HG03571 (cell line): ENCODE results near the gene YY1AP1.
A peak's percentile ranks its signal among the peaks of the same experiment; 100 is the strongest.
"Not testable (repeated sequence)": the region's sequence is repeated elsewhere in the genome, so short reads cannot be mapped to it uniquely, and the experiment has no call there.

Experiments
- ATAC-seq: cut with Tn5 transposase; IDR thresholded peaks from one replicate; pipeline ENCODE4 v1.9.1; 2021; ENCODE audit not compliant: unreplicated experiment

The YY1AP1 gene, protein sequence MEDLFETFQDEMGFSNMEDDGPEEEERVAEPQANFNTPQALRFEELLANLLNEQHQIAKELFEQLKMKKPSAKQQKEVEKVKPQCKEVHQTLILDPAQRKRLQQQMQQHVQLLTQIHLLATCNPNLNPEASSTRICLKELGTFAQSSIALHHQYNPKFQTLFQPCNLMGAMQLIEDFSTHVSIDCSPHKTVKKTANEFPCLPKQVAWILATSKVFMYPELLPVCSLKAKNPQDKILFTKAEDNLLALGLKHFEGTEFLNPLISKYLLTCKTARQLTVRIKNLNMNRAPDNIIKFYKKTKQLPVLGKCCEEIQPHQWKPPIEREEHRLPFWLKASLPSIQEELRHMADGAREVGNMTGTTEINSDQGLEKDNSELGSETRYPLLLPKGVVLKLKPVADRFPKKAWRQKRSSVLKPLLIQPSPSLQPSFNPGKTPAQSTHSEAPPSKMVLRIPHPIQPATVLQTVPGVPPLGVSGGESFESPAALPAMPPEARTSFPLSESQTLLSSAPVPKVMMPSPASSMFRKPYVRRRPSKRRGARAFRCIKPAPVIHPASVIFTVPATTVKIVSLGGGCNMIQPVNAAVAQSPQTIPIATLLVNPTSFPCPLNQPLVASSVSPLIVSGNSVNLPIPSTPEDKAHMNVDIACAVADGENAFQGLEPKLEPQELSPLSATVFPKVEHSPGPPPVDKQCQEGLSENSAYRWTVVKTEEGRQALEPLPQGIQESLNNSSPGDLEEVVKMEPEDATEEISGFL

DNA sequence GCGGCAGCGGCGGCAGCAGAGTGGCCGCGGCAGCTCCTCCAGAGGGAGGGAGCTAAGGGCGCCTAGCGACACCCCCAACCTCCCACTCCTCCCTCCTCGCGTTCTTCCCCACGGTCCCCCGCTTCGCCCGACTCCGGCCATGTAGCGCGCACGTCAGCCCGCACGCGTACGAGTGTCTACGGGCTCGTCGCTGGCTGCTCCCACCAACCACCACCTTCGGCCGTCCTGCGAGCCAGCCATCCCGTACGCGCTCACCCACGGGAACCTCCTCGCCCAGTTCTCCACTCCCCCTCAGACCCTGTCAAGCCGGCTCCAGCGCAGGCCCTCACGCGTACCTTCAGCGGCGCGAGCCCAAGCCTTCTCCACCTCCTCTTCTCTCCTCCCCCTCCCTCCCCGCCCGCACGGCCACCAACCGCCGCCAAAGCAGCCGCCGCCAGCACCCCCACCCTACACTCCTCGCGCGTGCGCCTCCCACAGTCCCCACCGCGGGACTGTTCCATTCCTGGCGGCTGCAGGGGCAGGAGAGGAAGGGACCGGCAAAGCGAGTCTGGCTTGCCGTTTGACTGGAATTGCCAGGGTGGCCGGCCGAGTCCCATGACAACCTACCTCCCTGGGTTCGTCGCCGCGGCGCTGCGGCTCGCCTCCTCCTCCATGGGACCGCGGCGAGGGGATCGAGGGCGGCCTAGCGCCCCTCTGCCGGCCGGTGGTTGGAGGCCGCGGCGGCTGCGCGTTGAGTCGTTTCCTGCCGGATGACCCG, at the start of gene YY1AP1:
YY1AP1 (minus strand) TSS at position 451 of the 757 bp plus-strand sequence. CDS start 8,338 bp downstream, outside the sequence.
- ATAC-seq: peak; percentile 78

DNA sequence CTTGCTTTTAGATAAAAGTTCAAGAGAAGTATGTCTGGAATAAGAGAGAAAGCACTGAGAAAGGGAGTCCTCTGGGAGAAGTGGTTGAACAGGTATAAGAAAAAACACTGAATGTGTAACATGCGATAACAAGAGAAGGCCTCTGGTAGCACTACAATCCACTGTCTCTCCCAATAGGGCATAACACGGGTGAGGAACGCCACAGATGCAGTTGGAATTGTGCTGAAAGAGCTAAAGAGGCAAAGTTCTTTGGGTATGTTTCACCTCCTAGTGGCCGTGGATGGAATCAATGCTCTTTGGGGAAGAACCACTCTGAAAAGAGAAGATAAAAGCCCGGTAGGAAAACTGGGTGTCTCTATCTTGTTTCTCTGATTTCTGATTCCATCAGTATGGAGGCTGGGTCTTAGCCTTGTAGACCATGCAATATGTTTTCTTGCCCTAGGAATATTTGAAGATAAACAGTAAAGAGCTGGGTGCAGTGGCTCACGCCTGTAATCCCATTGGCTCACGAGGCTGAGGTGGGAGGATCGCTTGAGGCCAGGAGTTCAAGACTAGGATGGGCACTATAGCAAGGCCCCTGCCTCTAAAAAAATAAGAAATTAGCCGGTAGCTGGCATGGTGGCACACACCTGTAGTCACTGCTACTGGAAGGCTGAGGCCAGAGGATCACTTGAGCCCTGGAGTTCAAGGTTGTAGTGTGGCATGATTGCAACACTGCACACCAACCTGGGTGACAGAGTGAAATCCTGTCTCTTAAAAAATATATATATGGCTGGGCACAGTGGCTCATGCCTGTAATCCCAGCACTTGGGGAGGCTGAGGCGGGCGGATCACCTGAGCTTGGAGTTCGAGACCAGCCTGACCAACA, 40.7 kb upstream of the YY1AP1 start:
- ATAC-seq: no peak

DNA sequence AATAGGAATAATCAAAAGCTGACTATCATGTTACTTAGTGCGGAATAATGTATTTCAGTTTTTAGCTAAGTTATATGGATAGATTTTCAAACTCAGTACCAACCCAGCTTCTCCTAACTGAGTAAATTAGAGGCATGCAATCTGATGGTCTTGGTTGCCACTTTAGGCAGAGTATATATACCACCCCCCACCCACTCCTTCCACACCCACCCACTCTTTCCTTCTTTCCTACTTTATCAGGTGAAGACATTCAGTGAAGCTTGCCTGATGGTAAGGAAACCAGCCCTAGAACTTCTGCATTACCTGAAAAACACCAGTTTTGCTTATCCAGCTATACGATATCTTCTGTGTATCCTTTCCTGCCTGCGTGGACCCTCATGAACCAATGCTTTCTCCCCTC, 36.6 kb upstream of the YY1AP1 start:
- no peak for ATAC-seq

DNA sequence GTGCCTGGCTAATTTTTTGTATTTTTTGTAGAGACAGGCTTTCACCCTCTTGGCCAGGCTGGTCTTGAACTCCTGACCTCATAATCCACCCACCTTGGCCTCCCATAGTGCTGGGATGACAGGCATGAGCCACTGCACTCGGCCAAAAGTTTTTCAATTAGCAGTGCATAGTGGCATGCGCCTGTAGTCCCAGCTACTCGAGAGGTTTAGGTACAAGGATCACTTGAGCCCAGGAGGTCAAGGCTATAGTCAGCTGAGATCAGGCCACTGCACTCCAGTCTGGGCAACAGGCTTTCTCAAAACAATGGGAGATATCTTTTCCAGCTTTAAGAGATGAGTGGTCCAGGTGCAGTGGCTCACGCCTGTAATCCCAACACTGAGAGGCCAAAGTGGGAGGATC, 31.1 kb upstream of the YY1AP1 start:
- ATAC-seq: no peak

DNA sequence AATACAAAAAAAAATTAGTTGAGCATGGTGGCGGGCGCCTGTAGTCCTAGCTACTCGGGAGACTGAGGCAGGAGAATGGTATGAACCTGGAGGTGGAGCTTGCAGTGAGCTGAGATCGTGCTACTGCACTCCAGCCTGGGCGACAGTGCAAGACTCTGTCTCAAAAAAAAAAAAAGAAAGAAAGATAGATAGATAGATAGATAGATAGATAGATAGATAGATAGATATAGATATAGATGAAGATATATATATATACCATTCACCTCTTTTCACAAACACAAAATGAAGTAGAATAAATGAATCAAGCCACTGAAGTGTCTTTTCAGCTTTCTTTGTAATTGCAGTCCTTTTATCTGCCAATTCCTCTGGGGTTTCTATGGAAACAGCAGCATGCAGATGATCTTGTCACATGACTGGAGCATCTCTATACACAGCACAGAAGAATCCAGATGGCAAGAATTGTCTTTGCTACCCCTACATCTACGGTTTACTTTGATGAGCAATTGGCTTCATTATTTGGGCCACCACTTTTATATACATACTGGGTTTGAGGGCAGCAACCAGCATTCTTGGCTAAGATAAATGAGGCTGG, 30.0 kb upstream of the YY1AP1 start:
- ATAC-seq: not testable (repeated sequence)

DNA sequence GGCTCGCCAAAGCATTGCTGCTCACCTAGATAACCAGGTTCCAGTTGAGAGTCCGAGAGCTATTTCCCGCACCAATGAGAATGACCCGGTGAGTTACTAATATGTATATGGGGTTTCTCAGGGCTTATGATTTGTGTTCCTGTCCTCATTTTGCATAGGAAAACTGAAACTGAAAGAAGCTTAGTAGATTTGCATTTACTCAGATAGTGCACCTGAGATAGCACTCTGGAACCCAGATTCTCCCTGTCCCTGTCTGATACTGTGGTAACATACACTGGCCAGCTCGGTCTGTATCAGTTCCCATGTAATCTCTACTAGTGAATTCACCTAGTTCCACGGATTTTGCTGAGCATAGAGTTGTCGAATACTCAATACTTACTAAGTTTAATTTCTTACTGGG, 28.5 kb upstream of the YY1AP1 start:
- no peak for ATAC-seq

DNA sequence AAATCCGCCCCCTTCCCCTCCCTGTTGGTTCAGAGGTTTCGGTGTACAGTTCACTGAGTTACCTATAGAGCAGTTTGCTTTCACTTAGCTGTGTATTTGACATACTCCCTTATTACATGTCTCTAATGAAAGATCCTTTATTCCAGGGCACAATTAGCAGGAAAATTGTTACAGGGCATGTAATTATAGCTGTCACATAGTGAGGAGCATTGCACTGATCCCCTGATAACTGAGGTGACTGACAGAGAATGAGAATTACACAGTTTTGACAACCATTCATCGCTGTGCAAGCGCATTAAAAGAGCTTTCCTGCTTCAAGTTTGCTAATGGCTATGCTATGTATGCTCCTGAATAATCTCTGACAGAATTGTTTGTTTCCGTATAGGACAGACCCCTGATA, 27.2 kb upstream of the YY1AP1 start:
- ATAC-seq: no peak

DNA sequence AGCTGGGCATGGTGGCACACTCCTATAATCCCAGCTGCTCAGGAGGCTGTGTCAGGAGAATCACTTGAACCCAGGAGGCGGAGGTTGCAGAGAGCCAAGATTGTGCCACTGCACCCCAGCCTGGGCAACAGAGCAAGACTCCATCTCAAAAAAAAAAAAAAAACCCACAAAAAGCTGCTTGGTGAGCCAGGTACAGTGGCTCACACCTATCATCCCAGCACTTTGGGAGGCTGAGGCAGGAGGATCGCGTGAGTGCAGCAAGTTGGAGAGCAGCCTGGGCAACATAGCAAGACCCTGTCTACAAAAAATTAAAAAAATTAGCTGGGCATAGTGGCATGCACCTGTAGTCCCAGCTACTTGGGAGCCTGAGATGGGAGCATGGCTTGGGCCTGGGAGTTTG, 26.5 kb upstream of the YY1AP1 start:
- not testable (repeated sequence) for ATAC-seq

DNA sequence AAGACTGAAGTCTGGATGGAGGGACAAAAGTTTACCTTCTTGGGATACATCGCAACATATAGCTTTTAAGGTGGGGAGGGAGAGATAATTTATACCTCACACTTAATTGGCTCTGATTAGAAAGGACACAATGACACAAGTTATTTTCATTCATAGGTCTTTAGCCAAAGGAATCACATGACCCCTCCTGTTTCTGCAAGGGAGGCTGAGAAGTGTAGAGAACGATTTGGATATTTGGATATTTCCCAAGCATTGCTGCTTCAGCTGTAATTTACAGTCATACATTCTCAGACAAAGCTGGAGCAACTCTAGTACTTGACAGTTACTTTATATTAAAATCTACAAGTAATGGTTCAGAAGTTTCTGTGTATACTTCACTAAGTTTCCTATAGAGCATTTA, 24.5 kb upstream of the YY1AP1 start:
- ATAC-seq: no peak

DNA sequence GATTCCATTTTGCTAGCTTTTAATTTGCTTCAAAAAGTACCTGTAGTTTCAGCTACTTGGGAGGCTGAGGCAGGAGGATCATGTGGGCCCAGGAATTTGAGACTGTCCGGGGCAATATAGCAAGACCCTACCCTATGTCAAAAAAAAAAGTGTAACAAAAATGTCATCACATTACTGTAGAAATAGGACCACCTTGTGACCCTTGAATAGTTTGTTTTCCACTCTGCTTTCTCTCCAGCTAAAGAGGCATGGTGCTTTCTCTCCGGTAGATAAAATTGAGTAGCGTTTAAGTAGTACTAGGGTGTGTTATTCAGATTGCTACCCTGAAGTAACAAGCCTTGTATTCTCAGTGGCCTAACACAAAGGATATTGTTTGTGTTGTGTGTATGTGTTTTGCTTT, 24.1 kb upstream of the YY1AP1 start:
- ATAC-seq: not testable (repeated sequence)

DNA sequence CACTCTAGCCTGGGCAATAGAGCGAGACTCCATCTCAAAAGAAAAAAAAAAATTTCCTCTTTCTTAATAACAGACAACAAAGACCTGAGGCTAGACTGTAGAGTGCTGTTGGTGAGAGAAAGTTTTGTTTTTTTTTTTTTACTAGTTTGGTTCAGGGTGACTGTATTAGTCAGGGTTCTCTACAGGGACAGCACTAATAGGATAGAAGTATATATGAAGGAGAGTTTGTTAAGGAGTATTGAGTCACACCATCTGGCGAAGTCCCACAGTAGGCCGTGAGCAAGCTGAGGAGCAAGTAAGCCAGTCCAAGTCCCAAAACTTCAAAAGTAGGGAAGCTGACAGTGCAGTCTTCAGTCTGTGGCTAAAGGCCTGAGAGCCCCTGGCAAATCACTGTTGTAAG, 22.9 kb upstream of the YY1AP1 start:
- not testable (repeated sequence) for ATAC-seq

DNA sequence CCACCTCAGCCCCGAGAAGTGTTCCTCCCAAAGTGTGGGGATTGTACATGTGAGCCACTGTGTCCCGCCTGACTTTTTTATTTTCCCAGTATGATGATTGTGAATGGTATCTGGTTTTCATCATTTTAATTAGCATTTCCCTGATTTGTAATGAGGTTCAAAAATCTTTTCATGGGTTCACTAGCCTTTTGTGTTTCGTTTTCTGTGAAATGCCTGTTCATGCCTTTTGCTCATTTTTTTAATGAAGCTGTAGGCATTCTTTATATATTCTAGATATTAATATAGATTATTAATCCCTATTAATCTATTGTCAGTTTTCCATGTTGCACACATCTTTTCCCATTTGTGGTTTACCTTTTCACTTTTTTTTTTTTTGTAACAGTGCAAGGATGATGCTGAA, 20.8 kb upstream of the YY1AP1 start:
- no peak for ATAC-seq

DNA sequence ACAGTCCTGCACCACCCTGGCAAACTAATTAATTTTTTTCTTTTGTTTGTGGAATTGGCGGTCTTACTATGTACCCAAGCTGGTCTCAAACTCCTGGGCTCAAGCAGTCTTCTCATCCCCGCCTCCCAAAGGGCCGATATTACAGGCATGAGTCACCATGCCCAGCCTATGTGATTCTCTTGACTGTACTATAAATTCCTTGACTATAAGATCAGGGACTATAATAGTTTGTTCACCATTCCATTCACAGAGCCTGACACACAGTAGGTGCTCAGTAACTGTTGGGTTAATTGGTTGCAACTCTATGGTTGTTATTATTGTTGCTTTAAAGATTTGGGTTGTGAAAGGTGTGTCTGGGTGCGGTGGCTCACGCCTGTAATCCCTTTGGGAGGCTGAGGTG, 17.6 kb upstream of the YY1AP1 start:
- ATAC-seq: no peak

DNA sequence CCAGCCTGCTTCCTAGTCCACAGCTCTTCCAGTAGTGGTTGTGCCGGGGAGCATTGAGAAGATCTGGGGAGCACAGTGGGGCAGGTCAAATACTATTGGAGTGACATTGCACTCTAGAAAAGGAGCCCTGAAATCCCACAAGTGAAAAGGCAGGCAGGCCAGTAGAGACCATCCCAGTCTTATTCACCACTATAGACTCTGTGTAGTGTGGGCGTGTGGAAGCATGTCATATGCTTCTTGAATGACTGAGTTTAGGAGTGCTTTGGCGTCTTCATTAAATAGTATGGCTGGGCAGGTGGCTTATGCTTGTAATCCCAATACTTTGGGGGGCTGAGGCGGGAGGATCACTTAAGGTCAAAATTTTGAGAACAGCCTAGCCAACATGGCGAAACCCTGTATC, 15.8 kb upstream of the YY1AP1 start:
- ATAC-seq: not testable (repeated sequence)

DNA sequence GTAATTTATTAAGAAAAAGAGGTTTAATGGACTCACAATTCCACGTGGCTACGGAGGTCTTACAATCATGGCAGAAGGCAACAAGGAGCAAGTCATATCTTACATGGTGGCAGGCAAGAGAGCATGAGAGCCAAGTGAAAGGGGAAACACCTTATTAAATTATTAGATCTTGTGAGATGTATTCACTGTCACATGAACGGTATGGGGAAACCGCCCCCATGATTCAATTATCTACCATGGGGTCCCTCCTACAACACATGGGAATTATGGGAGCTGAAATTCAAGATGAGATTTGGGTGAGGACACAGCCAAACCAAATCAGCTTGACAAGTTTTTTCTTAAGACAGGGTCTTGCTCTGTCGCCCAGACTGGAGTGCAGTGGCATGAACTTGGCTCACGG, 14.6 kb upstream of the YY1AP1 start:
- ATAC-seq: no peak

DNA sequence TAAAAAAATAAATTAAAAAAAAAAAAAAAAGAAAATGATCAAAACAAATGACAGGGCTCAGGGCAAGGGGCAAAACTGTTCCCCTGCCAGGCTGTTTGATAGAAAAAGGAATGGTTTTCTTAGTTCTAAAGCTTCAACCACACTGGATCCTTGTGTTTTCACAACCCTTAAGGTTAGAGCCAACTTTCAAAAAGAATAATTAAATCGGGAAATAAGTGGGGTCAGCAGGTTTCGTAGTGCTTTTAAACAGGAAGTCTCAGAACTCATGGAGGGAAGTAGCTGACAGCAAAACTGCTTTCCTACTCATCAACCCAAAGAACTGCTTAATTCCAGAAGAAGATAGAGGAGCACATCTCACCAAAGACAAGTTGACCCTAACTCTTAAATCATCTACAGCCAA, 13.1 kb upstream of the YY1AP1 start:
- ATAC-seq: not testable (repeated sequence)

DNA sequence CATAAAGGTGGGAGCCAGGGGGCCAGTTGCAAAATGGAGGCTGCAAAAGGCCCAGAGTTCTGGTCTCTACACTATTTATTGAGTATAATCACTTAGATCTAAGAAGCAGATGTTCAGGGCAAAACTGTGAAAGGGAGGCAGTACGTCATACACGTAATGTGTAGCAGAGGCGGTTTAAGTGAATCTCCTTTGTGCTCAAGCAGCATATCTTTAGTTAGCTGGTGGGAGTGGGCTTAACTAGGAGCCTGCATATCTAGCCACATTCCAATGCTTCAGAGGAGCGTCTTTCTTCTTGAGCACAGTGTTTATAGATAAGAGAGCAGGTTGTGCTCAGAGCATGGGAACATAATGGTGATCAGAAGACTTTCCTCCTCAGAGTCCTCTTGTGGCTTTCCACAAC, 10.5 kb upstream of the YY1AP1 start:
- ATAC-seq: not testable (repeated sequence)

DNA sequence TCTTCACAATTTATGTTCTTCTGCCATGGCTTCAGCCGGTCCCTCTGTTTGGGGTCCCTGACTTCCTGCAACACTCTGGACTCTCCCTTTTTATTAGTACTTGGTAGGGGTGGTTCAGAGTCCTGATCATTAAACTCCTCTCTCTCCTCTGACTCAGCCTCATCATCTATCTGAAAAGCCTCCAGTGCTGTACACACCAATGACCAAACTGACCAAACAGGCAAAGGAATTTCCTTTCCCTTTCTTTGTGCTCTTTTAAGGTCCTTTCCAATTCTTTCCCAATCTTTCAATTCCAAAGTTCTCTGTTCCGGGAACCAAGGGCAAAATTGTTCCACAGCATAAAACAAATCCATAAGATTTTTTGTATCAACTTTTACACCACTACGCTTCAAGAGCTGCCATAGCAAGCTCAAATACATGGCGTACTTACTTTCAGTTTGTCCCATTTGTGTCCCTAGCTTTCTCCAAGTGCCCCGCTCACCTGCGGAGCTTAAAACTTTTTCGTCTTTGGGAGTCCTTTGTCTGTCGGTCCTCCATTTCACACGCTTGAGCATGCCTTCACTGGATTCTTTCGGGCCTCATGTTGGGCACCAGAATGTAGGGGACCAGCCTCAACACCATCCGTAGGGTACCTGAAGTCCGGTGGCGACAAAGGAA, 9.9 kb upstream of the YY1AP1 start:
- ATAC-seq: no peak

DNA sequence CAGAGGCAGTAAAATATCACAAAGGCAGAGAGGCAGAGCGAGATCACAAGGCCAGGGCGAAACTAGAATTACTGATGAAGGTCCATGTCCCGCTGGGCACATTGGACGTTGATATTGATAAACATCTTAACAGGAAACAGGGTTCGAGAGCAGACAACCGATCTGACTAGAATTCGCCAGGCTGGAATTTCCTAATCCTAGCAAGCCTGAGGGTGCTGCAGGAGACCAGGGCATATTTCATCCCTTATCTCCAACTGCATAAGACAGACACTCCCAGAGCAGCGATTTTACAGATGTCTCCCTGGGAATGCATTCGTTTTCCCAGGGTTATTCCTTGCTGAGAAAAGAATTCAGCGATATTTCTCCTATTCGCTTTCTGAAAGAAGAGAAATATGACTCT, 9.0 kb upstream of the YY1AP1 start:
- ATAC-seq: not testable (repeated sequence)

DNA sequence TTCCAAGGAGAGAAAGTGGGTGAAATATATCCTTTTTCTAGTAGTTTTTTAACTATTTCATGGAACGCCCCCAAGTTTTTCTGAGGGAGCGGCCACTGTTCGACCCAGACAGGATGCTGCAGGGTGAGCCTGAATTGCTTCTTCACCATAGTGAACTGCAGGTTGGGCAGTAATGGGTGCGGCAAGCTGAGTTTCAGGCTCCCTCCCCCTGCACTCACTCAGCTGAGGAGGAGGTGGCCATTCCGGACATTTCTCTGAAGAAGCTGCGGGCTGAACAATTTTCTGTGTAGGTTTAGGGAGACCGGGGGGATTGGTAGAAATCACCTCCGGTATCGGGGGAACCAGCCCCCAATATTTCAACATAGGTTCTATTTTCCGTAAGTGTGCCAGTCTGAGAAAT, 8.5 kb upstream of the YY1AP1 start:
- no peak for ATAC-seq
